ENCODE results near the gene TRAPPC11.
A peak's percentile ranks its signal among the peaks of the same experiment; 100 is the strongest.

TRAPPC11 gene

DNA sequence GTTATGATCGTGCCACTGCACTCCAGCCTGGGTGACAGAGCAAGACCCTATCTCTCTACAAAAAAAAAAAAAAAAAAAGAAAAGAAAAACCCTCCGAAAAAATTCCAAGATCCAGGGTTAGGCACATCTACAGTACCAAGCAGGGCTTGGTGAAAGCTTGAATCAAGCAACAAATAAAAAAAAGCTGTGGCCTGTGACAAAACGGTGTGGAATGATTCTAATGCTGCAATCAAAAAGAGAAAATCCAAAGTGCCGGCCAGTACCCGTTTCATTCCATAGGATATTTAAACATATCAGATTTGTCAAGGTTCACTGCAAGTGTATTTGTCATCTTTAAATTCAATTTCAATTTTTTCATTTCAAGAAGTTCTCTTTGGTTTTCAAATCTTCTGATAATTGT, 20.7 kb upstream of the TRAPPC11 start:
- DNase-seq, result no peak

DNA sequence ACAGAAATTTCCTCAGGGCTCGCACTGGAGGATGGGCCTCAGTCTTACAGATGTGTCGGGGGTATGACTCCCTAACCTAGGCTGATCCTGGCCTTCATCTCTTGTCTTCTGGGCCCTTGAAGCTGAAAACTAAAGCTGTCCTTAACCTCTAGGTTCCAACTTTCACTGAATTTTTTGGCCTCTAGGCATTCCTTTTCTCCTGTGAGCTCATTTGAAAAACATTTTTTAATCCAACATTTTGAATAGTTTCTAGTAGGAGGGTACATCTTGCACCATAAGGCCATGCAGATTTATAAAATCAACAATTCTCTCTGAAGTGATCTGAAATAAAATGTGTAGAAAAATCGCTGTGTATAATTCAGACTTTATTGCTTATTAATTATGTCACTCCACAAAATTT, 19.8 kb upstream of the TRAPPC11 start:
- no peak for DNase-seq

DNA sequence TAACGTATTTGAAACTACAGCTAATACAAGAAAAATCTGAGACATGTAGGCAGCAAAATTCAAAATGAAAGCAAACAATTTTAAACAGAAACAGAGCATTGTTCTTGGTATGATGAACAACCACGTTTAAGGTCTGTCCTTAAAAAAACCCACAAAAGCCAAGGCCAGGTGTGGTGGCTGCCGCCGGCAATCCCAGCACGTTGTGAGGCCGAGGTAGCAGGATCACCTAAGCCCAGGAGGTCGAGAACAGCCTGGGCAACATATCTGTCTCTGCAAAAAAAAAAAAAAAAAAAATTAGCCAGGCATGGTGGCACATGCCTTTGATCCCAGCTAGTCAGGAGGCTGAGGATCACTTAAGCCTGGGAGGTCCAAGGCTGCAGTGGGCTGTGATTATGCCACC, 13.8 kb upstream of the TRAPPC11 start:
- DNase-seq, result no peak

DNA sequence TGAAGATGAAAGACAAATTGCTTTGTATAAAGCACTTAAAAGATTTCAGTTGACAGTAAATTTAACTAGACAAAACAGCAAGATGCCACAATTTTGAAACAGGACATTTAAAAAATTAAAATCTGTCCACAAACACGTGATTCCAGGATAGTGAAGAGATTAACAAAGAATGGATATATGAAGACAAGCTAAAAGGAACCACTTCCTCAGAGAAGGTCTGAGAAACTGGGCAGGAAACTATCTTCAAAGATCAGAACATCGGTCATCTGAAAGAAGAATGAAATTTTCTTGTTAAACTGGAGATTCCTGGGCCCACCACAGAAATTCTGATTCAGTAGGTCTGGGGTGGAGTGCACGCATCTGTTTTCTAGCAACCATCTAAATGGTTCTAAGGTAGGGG, 1.5 kb upstream of the TRAPPC11 start:
- DNase-seq, result no peak

DNA sequence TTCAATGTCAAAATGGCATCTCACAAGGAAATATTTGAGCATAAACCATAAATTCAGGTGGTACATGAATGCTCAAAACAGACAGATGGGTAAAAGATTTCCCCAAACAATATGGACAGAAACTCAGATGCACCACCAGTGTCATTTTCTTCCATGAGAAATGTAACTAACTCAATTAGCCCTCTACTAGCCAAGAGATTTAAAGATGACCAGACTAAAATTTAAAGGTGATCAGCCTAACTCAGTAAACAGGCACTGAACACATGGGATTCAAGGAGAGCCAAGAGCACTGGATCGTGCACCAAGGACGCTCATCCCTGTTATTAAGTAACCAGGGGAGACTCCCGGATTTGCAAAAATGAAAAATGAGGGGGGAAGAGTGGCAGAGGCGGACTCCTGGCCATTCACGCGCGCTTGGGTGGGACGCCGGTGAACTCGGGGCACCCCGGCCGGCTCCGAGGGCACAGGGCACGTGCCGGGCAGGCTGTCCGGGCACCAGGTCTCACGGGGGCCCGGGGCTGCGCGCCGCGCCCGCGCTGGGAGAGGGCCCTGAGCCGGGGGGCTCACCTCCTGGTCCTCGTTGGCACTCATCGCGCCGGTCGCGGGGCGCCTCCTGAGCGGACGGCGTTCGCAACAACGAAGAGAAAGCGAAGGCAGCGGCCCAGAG, 598 bp upstream of the TRAPPC11 start:
- no peak for DNase-seq

DNA sequence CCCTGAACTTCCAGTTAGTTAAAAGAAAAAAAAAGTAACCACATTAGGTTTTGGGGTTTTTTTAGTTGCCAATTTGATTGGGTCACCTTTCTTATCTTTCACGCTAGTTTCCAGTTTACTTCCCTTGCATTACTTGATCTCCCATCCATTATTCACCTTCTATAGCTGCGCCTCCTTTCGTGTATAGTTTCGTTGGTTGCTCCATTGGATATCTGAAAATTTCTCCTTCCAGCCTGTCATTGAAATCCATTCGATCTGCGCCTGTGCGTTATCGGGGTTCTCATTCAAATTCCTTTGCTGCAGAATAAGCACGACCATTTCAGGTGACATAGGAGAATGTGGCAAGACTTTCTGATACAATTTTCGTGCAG, 764 bp downstream of the TRAPPC11 start:
- no peak for DNase-seq

DNA sequence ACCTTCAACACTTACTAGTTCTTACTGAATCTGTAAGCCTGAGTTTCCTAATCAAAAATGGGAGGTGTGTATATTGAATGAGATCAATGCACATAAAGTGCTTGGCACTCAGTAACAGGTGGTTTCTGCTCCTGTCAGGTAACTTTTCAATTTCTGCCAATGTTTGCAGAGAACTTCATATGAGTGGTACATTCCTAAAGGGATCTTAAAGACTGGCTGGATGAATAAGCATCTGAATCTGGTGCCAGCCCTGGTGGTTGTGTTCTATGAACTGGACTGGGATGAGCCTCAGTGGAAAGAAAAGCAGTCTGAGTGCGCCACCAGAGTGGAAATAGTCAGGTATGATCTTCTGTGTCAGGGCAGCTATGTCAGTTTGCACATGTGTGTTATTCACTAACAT, 7.0 kb downstream of the TRAPPC11 start:
- no peak for DNase-seq

DNA sequence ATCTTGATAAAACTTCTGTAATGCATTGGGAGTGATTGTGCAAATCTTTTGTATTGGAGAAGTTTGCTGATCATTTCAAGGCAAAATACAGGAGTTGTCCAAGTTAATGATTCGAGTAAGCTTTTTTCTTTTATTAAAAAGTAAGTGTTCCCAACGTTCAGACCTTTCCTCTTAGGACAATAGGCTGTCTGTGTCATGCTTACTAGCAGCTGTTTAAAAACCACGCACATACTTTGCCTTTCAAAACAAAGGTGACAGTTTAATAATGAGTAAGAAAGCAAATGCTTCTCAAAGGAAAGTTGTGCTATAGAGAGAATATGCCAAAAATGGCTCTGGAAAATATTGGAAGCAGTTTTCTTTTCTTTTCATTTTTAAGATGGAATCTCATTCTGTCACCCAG, 11.2 kb downstream of the TRAPPC11 start:
- no peak for DNase-seq

DNA sequence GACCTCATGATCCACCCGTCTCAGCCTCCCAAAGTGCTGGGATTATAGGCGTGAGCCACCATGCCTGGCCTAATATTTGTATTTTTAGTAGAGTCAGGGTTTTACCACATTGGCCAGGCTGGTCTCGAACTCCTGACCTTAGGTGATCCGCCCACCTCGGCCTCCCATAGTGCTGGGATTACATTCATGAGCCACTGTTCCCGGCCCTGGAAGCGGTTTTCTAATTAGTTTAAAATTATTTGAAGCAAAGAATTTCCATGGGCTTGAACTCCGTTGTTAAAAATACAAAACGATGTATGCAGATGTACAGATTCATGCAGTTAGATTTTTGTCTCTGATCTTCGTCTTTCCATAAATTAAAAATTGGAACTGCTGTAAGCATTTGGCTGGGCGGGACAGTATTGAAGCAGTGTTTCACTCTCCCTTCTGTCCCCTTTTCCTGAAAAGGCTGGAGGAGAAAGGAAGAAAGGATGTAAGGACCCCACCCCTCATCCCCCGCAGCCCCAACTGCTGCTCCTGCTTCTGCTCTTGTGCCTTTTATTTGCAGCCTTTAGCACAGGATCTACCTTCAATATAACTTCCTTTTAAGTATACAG, 12.0 kb downstream of the TRAPPC11 start:
- DNase-seq, result no peak

DNA sequence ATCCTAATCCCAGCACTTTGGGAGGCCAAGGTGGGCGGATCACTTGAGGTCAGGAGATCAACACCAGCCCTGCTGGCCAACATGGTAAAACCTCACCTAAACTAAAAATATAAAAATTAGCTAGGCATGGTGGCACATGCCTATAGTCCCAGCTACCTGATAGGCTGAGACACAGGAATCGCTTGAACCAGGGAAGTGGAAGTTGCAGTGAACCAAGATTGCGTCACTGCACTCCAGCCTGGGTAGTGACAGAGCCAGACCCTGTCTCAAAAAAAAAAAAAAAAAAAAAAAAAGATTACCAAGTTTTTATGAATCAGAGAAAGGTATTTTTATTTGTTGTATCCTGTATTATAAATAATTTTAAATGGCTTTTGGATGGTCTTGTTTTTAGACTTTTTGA, 15.1 kb downstream of the TRAPPC11 start:
- DNase-seq, result no peak

DNA sequence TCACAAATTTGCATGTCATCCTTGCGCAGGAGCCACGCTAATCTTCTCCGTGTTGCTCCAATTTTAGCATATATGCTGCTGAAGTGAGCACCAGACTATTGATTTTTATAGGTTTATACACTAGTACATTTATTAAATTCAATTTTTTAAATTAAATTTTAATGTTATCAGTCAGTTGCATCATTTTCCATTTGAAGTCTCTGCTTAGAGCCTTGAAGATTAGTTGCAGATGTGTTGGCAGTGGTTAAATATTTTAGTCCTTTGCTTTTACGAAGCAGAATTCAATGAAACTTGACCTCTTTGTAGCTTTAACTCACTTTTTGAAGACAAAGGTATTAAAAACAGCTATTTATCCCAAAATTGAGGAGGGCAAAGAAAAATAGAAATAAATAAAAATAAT, 16.5 kb downstream of the TRAPPC11 start:
- DNase-seq, result no peak

DNA sequence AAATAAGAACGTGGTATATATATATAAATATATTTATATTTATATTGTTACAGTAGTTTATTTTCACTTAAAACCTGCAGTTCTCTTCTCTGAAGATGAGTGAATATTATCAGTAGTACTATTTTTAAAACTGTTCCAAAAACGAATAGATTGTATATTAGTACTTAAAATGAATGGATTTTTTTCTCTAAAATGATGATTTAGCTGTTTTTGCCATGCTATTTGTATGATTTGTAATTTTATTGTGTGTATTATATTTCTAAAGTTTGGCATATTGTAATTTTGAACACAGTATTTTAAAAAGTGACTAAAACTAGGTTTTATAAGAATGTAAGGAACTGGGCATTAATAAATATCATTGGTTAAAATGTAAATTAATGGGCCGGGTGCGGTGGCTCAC, 22.0 kb downstream of the TRAPPC11 start:
- no peak for DNase-seq

DNA sequence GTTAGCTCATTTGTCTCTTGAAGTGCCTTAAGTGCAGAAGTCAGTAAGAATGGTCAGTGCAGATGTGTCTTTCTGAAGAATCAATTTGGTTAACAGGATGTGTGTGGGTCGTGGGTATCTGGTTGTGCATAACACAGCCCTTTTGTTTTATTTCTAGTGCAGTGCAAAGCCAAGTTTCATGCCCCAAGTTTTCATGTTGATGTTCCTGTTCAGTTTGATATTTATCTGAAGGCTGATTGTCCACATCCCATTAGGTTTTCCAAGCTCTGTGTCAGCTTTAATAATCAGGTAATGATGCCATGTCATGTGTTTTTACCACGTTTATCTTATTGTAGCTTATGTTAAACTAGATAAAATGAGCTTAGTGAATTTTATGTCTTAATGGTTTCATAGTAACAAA, 27.4 kb downstream of the TRAPPC11 start:
- no peak for DNase-seq

DNA sequence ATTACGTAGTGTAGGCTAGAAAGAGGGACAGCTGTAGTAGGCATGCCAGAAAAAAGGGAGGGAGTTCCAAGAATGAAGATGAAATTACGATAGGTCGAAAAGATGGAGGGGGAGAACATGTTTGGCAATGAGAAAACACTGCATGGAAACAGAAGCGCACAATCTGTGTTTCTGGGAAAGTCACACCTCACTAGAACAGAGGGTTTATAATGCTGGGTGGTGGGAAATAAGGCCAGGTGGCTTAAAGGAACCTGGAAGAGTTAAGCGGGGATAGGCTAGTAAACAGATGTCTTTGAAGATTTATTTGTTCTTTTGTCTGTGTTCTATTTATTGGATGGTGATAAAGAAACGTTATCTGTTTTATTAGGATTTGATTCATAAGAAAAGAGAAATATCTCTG, 29.1 kb downstream of the TRAPPC11 start:
- no peak for DNase-seq

DNA sequence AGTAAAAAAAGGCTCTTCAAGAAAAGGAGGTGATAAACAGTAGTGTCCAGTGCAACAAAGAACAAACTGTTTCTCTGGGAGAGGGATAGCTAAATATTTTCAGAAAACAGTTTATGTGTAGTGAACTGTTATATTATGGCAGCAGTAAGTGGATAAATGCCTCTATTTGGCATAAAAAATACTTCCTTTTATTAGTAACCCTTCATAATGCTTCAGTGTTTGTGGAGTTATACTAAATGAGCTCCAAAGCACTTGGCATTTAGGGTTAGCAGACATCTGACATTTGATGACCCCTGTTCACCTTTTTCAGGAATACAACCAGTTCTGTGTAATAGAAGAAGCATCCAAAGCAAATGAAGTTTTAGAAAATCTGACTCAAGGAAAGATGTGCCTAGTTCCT, 31.9 kb downstream of the TRAPPC11 start:
- no peak for DNase-seq

DNA sequence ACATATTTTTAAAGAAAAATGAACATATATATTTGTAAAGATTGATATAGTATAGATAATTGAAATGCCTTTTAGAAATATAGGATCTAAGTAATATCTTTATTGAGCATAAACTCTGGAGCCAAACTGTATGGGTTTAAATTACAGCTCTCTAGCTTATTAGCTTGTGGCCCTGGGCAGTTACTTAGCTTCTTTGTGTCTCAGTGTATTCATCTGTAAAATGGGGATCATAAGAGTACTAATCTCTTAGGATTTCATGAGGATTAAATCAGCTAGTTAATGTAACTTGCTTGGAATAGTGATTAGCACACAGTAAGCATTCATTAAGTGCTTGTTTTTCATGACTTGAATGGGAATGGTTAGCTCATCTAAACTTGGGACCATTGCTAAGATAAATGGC, 32.8 kb downstream of the TRAPPC11 start:
- DNase-seq, result no peak

DNA sequence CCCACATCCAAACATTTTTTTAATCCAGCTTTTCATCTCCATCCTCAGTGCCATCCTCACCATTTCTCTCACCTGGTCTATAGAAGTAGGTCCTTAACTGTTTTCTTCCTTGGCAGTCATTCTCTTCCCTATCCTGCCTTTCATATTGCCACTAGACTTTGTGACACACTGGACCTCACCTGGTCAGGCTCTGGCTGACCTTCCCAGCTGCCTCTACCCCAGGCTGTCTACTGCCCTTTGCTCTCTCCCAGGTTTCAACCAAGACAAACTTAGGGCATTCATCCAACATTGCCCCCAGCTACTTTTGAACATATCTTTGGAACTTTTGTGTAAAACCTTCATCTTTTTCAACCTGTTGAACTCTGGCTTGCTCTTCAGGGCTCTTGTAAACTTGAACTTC, 39.8 kb downstream of the TRAPPC11 start:
- DNase-seq, result no peak

DNA sequence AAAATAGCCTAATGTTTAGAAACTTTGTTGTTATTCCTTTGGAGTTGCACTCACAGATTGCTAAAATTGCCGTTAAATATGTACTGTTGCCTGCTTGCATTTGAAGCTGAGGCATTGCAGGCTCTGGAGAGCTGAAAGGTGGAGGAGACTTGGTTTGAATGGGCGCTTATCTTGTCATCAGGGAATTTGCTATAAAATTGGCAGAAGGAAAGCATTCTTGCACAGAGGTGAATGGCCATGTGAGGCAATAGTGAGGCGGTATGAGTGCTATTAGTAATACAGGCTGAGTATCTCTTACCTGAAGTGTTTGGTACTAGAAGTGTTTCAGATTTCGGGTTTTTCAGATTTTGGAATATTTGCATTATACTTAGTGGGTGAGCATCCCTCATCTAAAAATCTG, 41.3 kb downstream of the TRAPPC11 start:
- DNase-seq, result no peak

DNA sequence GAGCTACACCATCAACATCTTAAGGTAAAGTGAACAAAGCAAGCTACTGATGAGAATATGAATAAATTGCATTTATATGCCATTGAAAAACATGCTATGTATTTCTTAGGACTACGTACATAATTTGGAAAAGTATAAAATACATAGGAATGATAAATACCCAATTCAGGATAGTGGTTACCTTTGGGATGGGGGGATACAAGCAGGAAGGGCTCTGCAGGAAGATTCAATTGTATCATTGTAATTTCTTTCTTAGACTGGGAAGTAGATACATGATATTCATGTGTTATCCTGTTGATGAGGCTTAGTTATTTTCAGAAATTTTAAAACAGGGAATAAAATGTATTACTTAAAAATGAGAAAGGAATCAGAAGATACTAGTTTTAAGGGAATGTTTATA, 43.4 kb downstream of the TRAPPC11 start:
- DNase-seq, result no peak

DNA sequence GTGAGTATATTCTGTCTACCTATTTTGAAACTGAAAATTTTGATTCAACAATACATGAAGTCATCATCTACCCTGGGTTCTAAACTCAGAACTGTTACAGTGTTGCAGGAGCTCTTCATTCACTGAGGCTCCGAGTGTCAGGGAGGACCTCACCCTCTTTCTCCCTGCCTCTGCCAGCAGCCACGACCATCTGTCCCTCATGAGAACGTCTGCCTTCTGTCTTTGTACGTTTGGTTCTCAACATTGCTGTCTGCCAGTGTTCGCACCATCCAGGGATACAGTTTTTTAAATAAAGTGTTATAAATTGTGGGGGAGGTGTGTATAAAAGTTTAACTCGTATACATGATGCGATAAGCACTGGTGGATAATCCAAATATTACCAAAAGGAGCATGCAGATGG, 55.5 kb downstream of the TRAPPC11 start:
- no peak for DNase-seq

DNA sequence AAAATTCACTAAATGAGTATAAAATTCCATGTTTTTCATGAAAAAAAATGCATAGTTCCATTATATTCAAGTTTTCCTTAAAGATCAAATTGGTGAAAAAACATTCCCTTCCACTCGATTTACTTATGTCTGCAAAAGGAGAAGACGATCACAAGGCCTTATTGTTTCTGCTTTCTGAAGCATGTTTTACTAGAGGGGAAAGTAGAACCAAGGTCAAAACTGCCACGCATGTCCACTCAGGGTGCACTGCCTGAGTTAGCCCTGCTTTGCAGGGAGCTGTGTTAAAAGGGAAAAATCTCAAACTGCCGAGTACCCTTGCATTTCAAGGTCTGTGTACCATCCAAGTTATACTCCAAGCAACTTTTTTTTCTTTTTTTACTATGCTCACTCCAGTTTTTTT, 57.2 kb downstream of the TRAPPC11 start:
- DNase-seq, result no peak

DNA sequence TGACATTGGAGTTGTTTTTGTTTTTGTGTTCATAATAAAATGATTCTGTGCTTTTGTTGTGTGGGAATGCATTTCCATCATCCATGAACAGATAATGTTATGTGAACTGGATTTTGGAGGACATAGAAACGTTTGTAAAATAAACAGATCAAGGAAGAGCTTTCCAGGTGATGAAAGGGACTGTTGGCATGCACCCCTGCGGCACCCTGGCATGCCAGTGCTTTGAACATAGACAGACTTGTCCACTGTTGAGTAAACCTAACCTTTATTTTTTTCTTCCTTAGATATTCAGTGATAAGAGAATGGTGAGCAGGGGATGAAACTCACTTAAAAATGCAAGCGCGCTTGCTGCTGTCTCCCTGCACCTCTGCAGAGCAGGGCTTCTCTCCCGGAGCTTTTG, 59.8 kb downstream of the TRAPPC11 start:
- no peak for DNase-seq

DNA sequence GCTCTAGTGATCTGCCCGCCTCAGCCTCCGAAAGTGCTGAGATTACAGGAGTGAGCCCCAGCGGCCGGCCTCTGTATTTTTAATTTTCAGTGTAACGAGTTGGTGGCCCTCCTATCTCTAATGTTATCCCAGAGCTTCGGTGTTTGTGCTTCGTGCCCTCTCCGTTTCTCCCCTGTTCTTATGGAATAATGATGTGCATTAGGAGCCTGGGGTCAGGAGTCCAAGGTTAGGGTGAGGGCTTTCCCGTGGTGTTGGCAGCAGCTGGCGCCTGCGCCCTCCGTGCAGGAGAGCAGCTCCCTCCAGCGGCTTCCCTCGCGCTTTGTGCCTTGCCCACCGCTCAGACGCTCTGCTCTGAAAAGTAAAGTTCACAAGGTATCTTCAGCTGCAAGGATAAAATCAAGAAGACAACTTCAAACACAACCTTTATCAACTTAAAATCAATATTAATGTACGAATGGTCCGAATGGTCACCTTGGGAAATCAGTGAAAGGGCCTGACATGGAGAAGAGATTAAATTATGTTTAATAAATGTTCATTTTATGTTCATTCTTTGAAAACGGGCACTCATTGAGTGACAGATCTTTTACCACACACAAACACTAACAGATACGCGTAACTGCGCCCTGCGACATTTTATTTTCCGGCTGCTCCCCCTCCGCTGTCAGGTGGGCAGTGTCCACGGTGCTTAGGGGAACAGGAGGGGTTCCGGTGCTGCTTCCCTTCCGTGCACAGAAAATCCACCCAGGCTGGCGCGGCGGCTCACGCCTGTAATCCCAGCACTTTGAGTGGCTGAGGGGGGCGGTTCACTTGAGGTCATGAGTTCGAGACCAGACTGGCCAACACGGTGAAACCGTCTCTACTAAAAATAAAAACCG, 62.4 kb downstream of the TRAPPC11 start:
- DNase-seq, result peak; percentile 58
